Astrocyte of the cerebellum (primary cell): ENCODE data around the gene CRTC1.

ENCODE experiments used
- DNase-seq: peaks from one replicate; pipeline ENCODE4 v3.0.0-alpha.2; 2011; ENCODE audit warnings: low read depth
- H3K4me3 ChIP-seq: 2 replicates; pipeline ENCODE4 v1.5.1; 2011; ENCODE audit warnings: mild to moderate bottlenecking, low read depth, low read length, moderate library complexity
- CTCF ChIP-seq: IDR thresholded peaks from 2 replicates; pipeline ENCODE4 v1.5.1; 2012; ENCODE audit warnings: low read length, low read depth, moderate library complexity, mild to moderate bottlenecking; ENCODE audit errors: missing control alignments
- in situ Hi-C: cut with HindIII; loops from 2 replicates; pipeline ENCODE4 v1.10.0; 2017; ENCODE audit warnings: low sequenced_read_pairs

Gene CRTC1

GRCh38 chr19:18683109-18683957 lies at the start of gene CRTC1:
CRTC1 (plus strand) TSS chr19:18683680; CDS start chr19:18683703, 23 bp downstream.
- peak; percentile 59 for DNase-seq
- peak within 1 kb of the TSS; percentile 56 for H3K4me3 ChIP-seq
- in situ Hi-C loops, result no loop called here
- TF ChIP-seq CTCF, result peak; percentile 8

GRCh38 chr19:18634612-18635297 lies 48.7 kb upstream of the CRTC1 start:
- no peak for DNase-seq
- in situ Hi-C loops, result no loop called here
- TF ChIP-seq CTCF, result no peak
- no peak overlapping the region for H3K4me3 ChIP-seq

- DNase-seq, result no peak
- H3K4me3 ChIP-seq, result no peak overlapping the region
- TF ChIP-seq CTCF, result no peak
- in situ Hi-C loops, result no loop called here
Measured at GRCh38 chr19:18635831-18636182, 47.7 kb upstream of the CRTC1 start.

- in situ Hi-C loops, result no loop called here
- H3K4me3 ChIP-seq, result peak overlapping the region; percentile 82
- no peak for TF ChIP-seq CTCF
- peak; percentile 86 for DNase-seq
Measured at GRCh38 chr19:18636183-18636968, 47.1 kb upstream of the CRTC1 start.

GRCh38 chr19:18636969-18637629 lies 46.4 kb upstream of the CRTC1 start, which contains the start of gene KLHL26:
KLHL26 (plus strand) TSS chr19:18637028; CDS start chr19:18637055, 27 bp downstream.
- in situ Hi-C loops, result no loop called here

More at GRCh38 chr19:18636969-18637629, 46.4 kb upstream of the CRTC1 start, which contains the start of gene KLHL26:
- H3K4me3 ChIP-seq, result peak within 1 kb of the TSS; percentile 82
- no peak for TF ChIP-seq CTCF
- DNase-seq, result no peak
